ENCODE results near the gene ADGRD1. TPM values are rescaled to one million over a fixed set of nuclear protein-coding genes. Genes with fewer than 3 reads are reported as not detected.

ADGRD1 gene
- total and polyA plus RNA-seq, 2 of the 8 experiments (the other 6 are each of a cell fraction or from before 2014, with no cell fraction given), result 0.36 to 0.48 TPM

GRCh38 chr12:131033886-131034482 is 80.3 kb downstream of the ADGRD1 start (continued):
- TF ChIP-seq TAF7 (optimal IDR thresholded peaks at IDR 0.05; ENCODE audit: borderline replicate concordance, low read depth, low read length) (no peak), NANOG (IDR thresholded peaks at IDR 0.05; ENCODE audit: insufficient read depth, low read depth, low read length, poor library complexity, severe bottlenecking) (no peak), FOSL1 (IDR thresholded peaks at IDR 0.05; ENCODE audit: insufficient read depth, low read depth, low read length) (no peak)

Data from H1 (cell line).